H7 (cell line): Measurements from ENCODE around the gene STMN3. TPM values are rescaled to one million over a fixed set of nuclear protein-coding genes. Genes with fewer than 3 reads are reported as not detected.

Experiments
- DNase-seq: peaks from one replicate; pipeline ENCODE4 v3.0.0; 2012
- H3K27me3 ChIP-seq: 2 replicates; pipeline ENCODE4 v1.6.0; 2011; ENCODE audit warnings: mild to moderate bottlenecking, low read length; ENCODE audit not compliant: control insufficient read depth, insufficient read depth
- H3K36me3 ChIP-seq: replicated peaks from 2 replicates; pipeline ENCODE4 v1.5.1; 2011; ENCODE audit warnings: low read length; ENCODE audit not compliant: control insufficient read depth, insufficient read depth
- H3K4me3 ChIP-seq: 2 replicates; pipeline ENCODE4 v1.5.1; 2011; ENCODE audit warnings: low read depth, mild to moderate bottlenecking, control low read depth, low read length, moderate library complexity; ENCODE audit not compliant: insufficient read depth
- total RNA-seq: library from RNA; depleted of rRNA; stranded (reverse); fragments of >200 nt; shearing (Covaris generic); gene quantifications from 2 replicates; pipeline ENCODE4 v1.2.3, GENCODE V29; 2014; rRNA removed

STMN3 gene
- total RNA-seq, 1 experiment from 2014 or later: 32.7 TPM

DNA sequence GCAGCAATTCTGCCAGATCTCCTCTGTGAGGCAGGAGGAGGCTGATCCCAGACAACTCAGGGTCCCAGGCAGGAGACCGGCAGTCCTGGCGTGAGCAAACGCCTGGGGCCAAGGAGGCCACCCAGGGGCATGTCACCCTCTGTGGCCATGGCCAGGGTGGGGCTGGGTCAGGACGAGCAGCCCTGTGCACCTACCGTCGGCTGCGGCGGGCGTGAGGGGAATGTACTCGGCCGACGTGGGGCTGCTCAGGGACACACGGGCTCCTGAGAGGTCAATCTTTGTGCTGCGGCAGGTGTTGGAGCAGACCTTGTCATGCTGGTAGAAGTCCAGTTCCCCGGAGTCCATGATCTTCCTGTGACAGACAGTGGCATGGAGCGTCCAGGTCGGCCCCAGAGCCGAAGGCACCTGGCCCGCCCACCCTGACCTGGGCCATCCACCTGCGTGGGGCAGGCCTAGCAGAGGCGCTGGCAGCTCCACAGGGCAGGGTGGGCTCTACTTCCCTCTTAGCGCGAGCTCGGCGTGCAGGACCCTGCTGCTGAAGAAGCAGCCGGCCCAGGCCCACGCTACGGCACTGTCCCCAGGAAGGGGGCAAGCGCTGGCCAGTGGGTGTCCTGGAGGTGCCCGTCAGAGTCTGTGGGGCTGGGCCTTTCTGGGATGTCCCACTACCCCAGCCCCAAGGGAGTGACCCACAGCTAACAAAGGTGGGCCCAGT, 57.7 kb downstream of the STMN3 start:
- Histone ChIP-seq H3K4me3 (no peak overlapping the region), H3K27me3 (no peaks in the 10 kb centered on the region), H3K36me3 (peaks cover 2% of the 10 kb centered on the region)
- DNase-seq: peak; percentile 52

DNA sequence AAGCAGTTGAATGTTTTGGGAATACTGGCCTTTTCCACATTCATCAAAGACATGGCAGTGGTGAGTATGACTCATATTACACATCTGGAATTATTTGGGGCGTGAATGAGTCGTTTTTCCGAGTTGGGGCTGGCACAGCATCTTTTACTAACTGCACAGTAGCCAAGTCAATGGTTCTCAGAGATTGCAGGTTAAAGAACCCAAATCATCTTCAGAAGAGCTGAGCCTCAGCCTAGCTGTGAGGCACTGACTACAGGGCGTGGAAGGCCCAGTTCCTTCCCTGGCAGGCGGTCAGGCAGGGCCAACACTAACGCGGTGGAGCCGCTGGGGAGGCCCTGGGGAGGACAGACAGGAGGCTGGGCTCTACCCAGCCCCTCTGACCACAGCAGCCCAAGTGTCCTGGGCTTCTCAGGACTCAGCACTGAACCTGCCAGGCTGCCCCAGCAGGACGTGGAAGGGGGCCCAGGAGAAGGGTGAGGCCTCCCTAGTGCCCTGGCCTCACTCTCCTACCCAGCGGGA, 59.1 kb downstream of the STMN3 start:
- H3K4me3 ChIP-seq: no peak overlapping the region
- no peaks in the 10 kb centered on the region for H3K27me3 ChIP-seq
- peaks cover 2% of the 10 kb centered on the region for H3K36me3 ChIP-seq
- DNase-seq: peak; percentile 41

GRCh38 chr20:63592661-63593060, 60.6 kb downstream of the STMN3 start:
- no peak overlapping the region for H3K4me3 ChIP-seq
- DNase-seq: peak; percentile 47
- peaks cover 2% of the 10 kb centered on the region for H3K36me3 ChIP-seq
- no peaks in the 10 kb centered on the region for H3K27me3 ChIP-seq

GRCh38 chr20:63591786-63592355, 61.4 kb downstream of the STMN3 start:
- Histone ChIP-seq H3K36me3 (peaks cover 2% of the 10 kb centered on the region), H3K4me3 (no peak overlapping the region), H3K27me3 (no peaks in the 10 kb centered on the region)
- peak; percentile 57 for DNase-seq

GRCh38 chr20:63591147-63591533, 62.1 kb downstream of the STMN3 start:
- peak; percentile 51 for DNase-seq
- H3K36me3 ChIP-seq: peaks cover 2% of the 10 kb centered on the region
- no peak overlapping the region for H3K4me3 ChIP-seq
- no peaks in the 10 kb centered on the region for H3K27me3 ChIP-seq

GRCh38 chr20:63590218-63591146, 62.7 kb downstream of the STMN3 start:
- no peaks in the 10 kb centered on the region for H3K27me3 ChIP-seq
- H3K4me3 ChIP-seq: no peak overlapping the region

More at GRCh38 chr20:63590218-63591146, 62.7 kb downstream of the STMN3 start:
- peak; percentile 56 for DNase-seq
- H3K36me3 ChIP-seq: peaks cover 2% of the 10 kb centered on the region

Other genes starting within 250 kb of the STMN3 start
- gene KCNQ2, start 180.8 kb downstream of the STMN3 start, total RNA-seq: 92.6 and 129 TPM in 2 replicates
- 30.7 and 37.1 TPM in 2 replicates for gene EEF1A2, start 154.3 kb downstream of the STMN3 start, total RNA-seq
- 79.7 and 94.2 TPM in 2 replicates for gene PPDPF, start 132.7 kb downstream of the STMN3 start, total RNA-seq
- gene PTK6, start 116.0 kb downstream of the STMN3 start, total RNA-seq: 0.14 and 0.30 TPM in 2 replicates
- 0.21 and 0.33 TPM in 2 replicates for gene SRMS, start 105.7 kb downstream of the STMN3 start, total RNA-seq
- 6.4 and 8.0 TPM in 2 replicates for gene FNDC11, start 99.3 kb downstream of the STMN3 start, total RNA-seq
- 20.1 and 27.5 TPM in 2 replicates for gene HELZ2, start 79.2 kb downstream of the STMN3 start, total RNA-seq
- gene GMEB2, start 26.3 kb downstream of the STMN3 start, total RNA-seq: 17.0 and 21.4 TPM in 2 replicates
- gene RTEL1, start 4.9 kb upstream of the STMN3 start, total RNA-seq: 15.1 and 22.4 TPM in 2 replicates
- gene TNFRSF6B, start 43.2 kb upstream of the STMN3 start, total RNA-seq: not detected in 2 replicates
- 24.2 and 26.2 TPM in 2 replicates for gene ARFRP1, start 54.6 kb upstream of the STMN3 start, total RNA-seq
- gene ZGPAT, start 54.6 kb upstream of the STMN3 start, total RNA-seq: 32.6 and 52.0 TPM in 2 replicates
- gene LIME1, start 83.2 kb upstream of the STMN3 start, total RNA-seq: 7.7 and 10.5 TPM in 2 replicates
- 38.3 and 62.2 TPM in 2 replicates for gene SLC2A4RG, start 86.4 kb upstream of the STMN3 start, total RNA-seq
- gene ZBTB46, start 177.8 kb upstream of the STMN3 start, total RNA-seq: 13.5 and 20.0 TPM in 2 replicates
- gene ABHD16B, start 208.1 kb upstream of the STMN3 start, total RNA-seq: not detected in 2 replicates
- gene TPD52L2, start 211.8 kb upstream of the STMN3 start, total RNA-seq: 76.0 and 79.3 TPM in 2 replicates
- 29.2 and 30.8 TPM in 2 replicates for gene DNAJC5, start 241.7 kb upstream of the STMN3 start, total RNA-seq